Adrenal gland (tissue), 5 donors: ENCODE results near the gene THTPA.

Source experiments
- POLR2A ChIP-seq, 2 donors: fragments of 450-650 bp; IDR thresholded peaks; one replicate each; pipeline ENCODE4 v1.6.1; 2017; ENCODE audit warnings: antibody characterized with exemption in 2 of 2, mild to moderate bottlenecking in 2 of 2, moderate library complexity in 1 of 2
- TF ChIP-seq, protein P1 (sequence below), 6 experiments: fragments of 450-650 bp in 4 of 6; fragments of 200-600 bp in 2 of 6; sonication (generic) in 1 of 6; IDR thresholded peaks; 1 replicate in 5 of 6; 2 replicates in 1 of 6; pipeline versions ENCODE4 v1.5.1 to v1.8.0; 2016 to 2021; ENCODE audit warnings: antibody characterized with exemption in 6 of 6, mild to moderate bottlenecking in 2 of 6, moderate library complexity in 1 of 6
- donor health status: DM: no; HTN: no; CAD: no.

DNA sequence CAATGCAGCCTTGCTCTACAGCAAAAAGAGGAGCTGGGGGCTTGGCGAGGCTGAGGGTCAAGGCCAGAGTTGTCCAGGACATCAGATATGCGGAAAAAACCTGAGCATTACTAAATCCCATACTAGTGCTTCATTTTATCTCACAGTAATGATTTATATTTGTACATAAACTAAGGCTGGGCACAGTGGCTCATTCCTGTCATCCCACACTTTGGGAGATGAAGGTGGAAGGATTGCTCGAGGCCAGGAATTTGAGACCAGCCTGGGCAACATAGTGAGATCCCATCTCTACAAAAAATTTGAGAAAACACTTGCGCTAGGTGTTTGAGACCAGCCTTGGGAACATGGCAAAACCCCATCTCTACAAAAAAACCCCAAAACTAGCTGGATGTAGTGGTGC is 34.1 kb downstream of the THTPA start:
- TF ChIP-seq, protein P1, sequence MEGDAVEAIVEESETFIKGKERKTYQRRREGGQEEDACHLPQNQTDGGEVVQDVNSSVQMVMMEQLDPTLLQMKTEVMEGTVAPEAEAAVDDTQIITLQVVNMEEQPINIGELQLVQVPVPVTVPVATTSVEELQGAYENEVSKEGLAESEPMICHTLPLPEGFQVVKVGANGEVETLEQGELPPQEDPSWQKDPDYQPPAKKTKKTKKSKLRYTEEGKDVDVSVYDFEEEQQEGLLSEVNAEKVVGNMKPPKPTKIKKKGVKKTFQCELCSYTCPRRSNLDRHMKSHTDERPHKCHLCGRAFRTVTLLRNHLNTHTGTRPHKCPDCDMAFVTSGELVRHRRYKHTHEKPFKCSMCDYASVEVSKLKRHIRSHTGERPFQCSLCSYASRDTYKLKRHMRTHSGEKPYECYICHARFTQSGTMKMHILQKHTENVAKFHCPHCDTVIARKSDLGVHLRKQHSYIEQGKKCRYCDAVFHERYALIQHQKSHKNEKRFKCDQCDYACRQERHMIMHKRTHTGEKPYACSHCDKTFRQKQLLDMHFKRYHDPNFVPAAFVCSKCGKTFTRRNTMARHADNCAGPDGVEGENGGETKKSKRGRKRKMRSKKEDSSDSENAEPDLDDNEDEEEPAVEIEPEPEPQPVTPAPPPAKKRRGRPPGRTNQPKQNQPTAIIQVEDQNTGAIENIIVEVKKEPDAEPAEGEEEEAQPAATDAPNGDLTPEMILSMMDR (IDR thresholded peaks at IDR 0.05): no peak
- no peak for TF ChIP-seq POLR2A (IDR thresholded peaks at IDR 0.05)
